Stimulated activated naive CD4-positive, alpha-beta T cell (primary cell): Measurements from ENCODE around the gene ADNP.
A peak's percentile ranks its signal among the peaks of the same experiment; 100 is the strongest.
"Not testable (repeated sequence)": the region's sequence is repeated elsewhere in the genome, so short reads cannot be mapped to it uniquely, and the experiment has no call there.

Experiments
- DNase-seq, 6 experiments: peaks; one replicate each; lab custom pipeline; 2025; lab: John Stamatoyannopoulos, UW

Gene ADNP

GRCh38 chr20:50931306-50932015, at the start of gene ADNP:
Gene ADNP (minus strand): TSS chr20:50931437. CDS start chr20:50903996, 27,441 bp downstream.
- DNase-seq, result peak; percentile 90 to 99 (median 92)

- no peak for DNase-seq
Measured at GRCh38 chr20:50980071-50980681, 48.9 kb upstream of the ADNP start.

- not testable (repeated sequence) for DNase-seq
Measured at GRCh38 chr20:50978533-50978932, 47.3 kb upstream of the ADNP start.

GRCh38 chr20:50977066-50978021, 46.1 kb upstream of the ADNP start:
- DNase-seq, result no peak

- DNase-seq, result no peak
Measured at GRCh38 chr20:50975701-50976330, 44.6 kb upstream of the ADNP start.

- DNase-seq, result no peak
Measured at GRCh38 chr20:50969912-50970311, 38.7 kb upstream of the ADNP start.

- no peak for DNase-seq
Measured at GRCh38 chr20:50969435-50969834, 38.2 kb upstream of the ADNP start.

GRCh38 chr20:50968289-50968688, 37.1 kb upstream of the ADNP start:
- DNase-seq, result no peak

- DNase-seq, result no peak
Measured at GRCh38 chr20:50967586-50967985, 36.3 kb upstream of the ADNP start.

- no peak for DNase-seq
Measured at GRCh38 chr20:50959543-50960126, 28.4 kb upstream of the ADNP start.

- DNase-seq, result peak; percentile 77 to 97 (median 89)
Measured at GRCh38 chr20:50958615-50959542, 27.6 kb upstream of the ADNP start, which contains the start of gene MOCS3. Gene MOCS3 (plus strand): TSS chr20:50958818. CDS start chr20:50958843, 25 bp downstream.

- DNase-seq, result peak in 4 of 6 experiments; percentile 40 to 86 (median 82)
Measured at GRCh38 chr20:50957798-50958614, 26.8 kb upstream of the ADNP start, which contains the start of gene DPM1. Gene DPM1 (minus strand): TSS chr20:50958532. CDS start chr20:50958523, 9 bp downstream.

- no peak for DNase-seq
Measured at GRCh38 chr20:50957276-50957675, 26.0 kb upstream of the ADNP start.

- no peak for DNase-seq
Measured at GRCh38 chr20:50953821-50954220, 22.6 kb upstream of the ADNP start.

GRCh38 chr20:50953196-50953595, 22.0 kb upstream of the ADNP start:
- DNase-seq, result no peak

GRCh38 chr20:50948132-50948785, 17.0 kb upstream of the ADNP start:
- no peak for DNase-seq

GRCh38 chr20:50943069-50943468, 11.8 kb upstream of the ADNP start:
- DNase-seq, result no peak

GRCh38 chr20:50933589-50933988, 2.4 kb upstream of the ADNP start:
- no peak for DNase-seq
